Frontal cortex (tissue), 4 donors: Measurements from ENCODE around the gene FIGN. TPM values are rescaled to one million over a fixed set of nuclear protein-coding genes. Genes with fewer than 3 reads are reported as not detected.

Source experiments
- DNase-seq, 2 donors: peaks; one replicate each; pipeline ENCODE4 v3.0.0; 2012; ENCODE audit warnings: low spot score in 2 of 2
- FAIRE-seq: peaks from 2 replicates; lab custom pipeline; 2012; peaks lifted over from hg19 to GRCh38; lab: Jason Lieb, UNC
- total RNA-seq: library from RNA; depleted of rRNA; stranded (reverse); fragments of >200 nt; gene quantifications from one replicate; pipeline ENCODE4 v1.2.3, GENCODE V29; 2014
- donor health status: control.
- donor health status: control.
- donor health status: control.

FIGN gene
- total RNA-seq, 1 donor from 2014 or later, result 1.2 TPM

GRCh38 chr2:163669506-163669905 lies 66.3 kb downstream of the FIGN start:
- no peak for DNase-seq
- no peak for FAIRE-seq

- no peak for DNase-seq
- no peak for FAIRE-seq
Observed at GRCh38 chr2:163667064-163667887, 68.5 kb downstream of the FIGN start.

GRCh38 chr2:163665817-163666216 lies 70.0 kb downstream of the FIGN start:
- FAIRE-seq, result no peak
- DNase-seq, result no peak

- DNase-seq (no peak), FAIRE-seq (no peak)
Observed at GRCh38 chr2:163665051-163665450, 70.8 kb downstream of the FIGN start.

- no peak for FAIRE-seq
- no peak for DNase-seq
Observed at GRCh38 chr2:163664610-163665009, 71.2 kb downstream of the FIGN start.

- DNase-seq (no peak), FAIRE-seq (no peak)
Observed at GRCh38 chr2:163662141-163662780, 73.5 kb downstream of the FIGN start.

GRCh38 chr2:163659224-163659623 lies 76.6 kb downstream of the FIGN start:
- no peak for FAIRE-seq
- DNase-seq, result no peak

- FAIRE-seq, result no peak
Observed at GRCh38 chr2:163658556-163658955, 77.3 kb downstream of the FIGN start.

GRCh38 chr2:163657281-163657656 lies 78.5 kb downstream of the FIGN start:
- no peak for DNase-seq
- FAIRE-seq, result no peak

More at GRCh38 chr2:163658556-163658955, 77.3 kb downstream of the FIGN start:
- no peak for DNase-seq

- DNase-seq, result no peak
- no peak for FAIRE-seq
Observed at GRCh38 chr2:163656622-163657280, 79.1 kb downstream of the FIGN start.

- FAIRE-seq (no peak), DNase-seq (no peak)
Observed at GRCh38 chr2:163655667-163656066, 80.1 kb downstream of the FIGN start.

- DNase-seq, result no peak
Observed at GRCh38 chr2:163652751-163653150, 83.1 kb downstream of the FIGN start.

GRCh38 chr2:163649080-163649479 lies 86.7 kb downstream of the FIGN start:
- FAIRE-seq (no peak), DNase-seq (no peak)

More at GRCh38 chr2:163652751-163653150, 83.1 kb downstream of the FIGN start:
- FAIRE-seq, result no peak

GRCh38 chr2:163647300-163647699 lies 88.5 kb downstream of the FIGN start:
- DNase-seq (no peak), FAIRE-seq (no peak)

- no peak for FAIRE-seq
- DNase-seq, result no peak
Observed at GRCh38 chr2:163646687-163647086, 89.1 kb downstream of the FIGN start.

GRCh38 chr2:163644238-163644637 lies 91.6 kb downstream of the FIGN start:
- no peak for DNase-seq

GRCh38 chr2:163641986-163642385 lies 93.8 kb downstream of the FIGN start:
- DNase-seq (no peak), FAIRE-seq (no peak)

More at GRCh38 chr2:163644238-163644637, 91.6 kb downstream of the FIGN start:
- no peak for FAIRE-seq

GRCh38 chr2:163640542-163641193 lies 95.1 kb downstream of the FIGN start:
- FAIRE-seq, result peak; percentile 31
- no peak for DNase-seq

- FAIRE-seq (no peak), DNase-seq (no peak)
Observed at GRCh38 chr2:163637871-163638270, 97.9 kb downstream of the FIGN start.

GRCh38 chr2:163633291-163633690 lies 102.5 kb downstream of the FIGN start:
- FAIRE-seq, result no peak
- DNase-seq, result no peak
